ENCODE data around the gene RPRD2.
A peak's percentile ranks its signal among the peaks of the same experiment; 100 is the strongest.
"Not testable (repeated sequence)": the region's sequence is repeated elsewhere in the genome, so short reads cannot be mapped to it uniquely, and the experiment has no call there.

The RPRD2 gene

GRCh38 chr1:150386592-150386991 lies 22.6 kb downstream of the RPRD2 start:
- no peak for DNase-seq
- intact Hi-C loops (cut with DNase I) = no loop called here

GRCh38 chr1:150387200-150387599 lies 23.3 kb downstream of the RPRD2 start:
- intact Hi-C loops (cut with DNase I) = no loop called here
- no peak for DNase-seq

- intact Hi-C loops (cut with DNase I) = no loop called here
- no peak for DNase-seq
Measured at GRCh38 chr1:150388241-150388640, 24.3 kb downstream of the RPRD2 start.

GRCh38 chr1:150389650-150390049 lies 25.7 kb downstream of the RPRD2 start:
- intact Hi-C loops (cut with DNase I) = no loop called here
- DNase-seq = no peak

GRCh38 chr1:150392627-150393026 lies 28.7 kb downstream of the RPRD2 start:
- intact Hi-C loops (cut with DNase I) = no loop called here
- no peak for DNase-seq

GRCh38 chr1:150395115-150395514 lies 31.2 kb downstream of the RPRD2 start:
- DNase-seq; intact Hi-C loops (cut with DNase I): not testable (repeated sequence)

GRCh38 chr1:150397392-150398032 lies 33.6 kb downstream of the RPRD2 start:
- no peak for DNase-seq

GRCh38 chr1:150404465-150404864 lies 40.5 kb downstream of the RPRD2 start:
- intact Hi-C loops (cut with DNase I) = no loop called here
- no peak for DNase-seq

More at GRCh38 chr1:150397392-150398032, 33.6 kb downstream of the RPRD2 start:
- intact Hi-C loops (cut with DNase I) = no loop called here

GRCh38 chr1:150405660-150406059 lies 41.7 kb downstream of the RPRD2 start:
- no peak for DNase-seq
- intact Hi-C loops (cut with DNase I) = no loop called here

- intact Hi-C loops (cut with DNase I) = no loop called here
- DNase-seq = no peak
Measured at GRCh38 chr1:150406483-150406882, 42.5 kb downstream of the RPRD2 start.

GRCh38 chr1:150407330-150407729 lies 43.4 kb downstream of the RPRD2 start:
- DNase-seq = no peak
- intact Hi-C loops (cut with DNase I) = no loop called here

GRCh38 chr1:150408800-150409199 lies 44.9 kb downstream of the RPRD2 start:
- no peak for DNase-seq
- intact Hi-C loops (cut with DNase I) = no loop called here

- intact Hi-C loops (cut with DNase I) = no loop called here
- no peak for DNase-seq
Measured at GRCh38 chr1:150409504-150410362, 45.8 kb downstream of the RPRD2 start.

GRCh38 chr1:150410582-150411101 lies 46.7 kb downstream of the RPRD2 start:
- DNase-seq = peak in 7 of 10 donors; percentile 24 to 87 (median 43)
- intact Hi-C loops (cut with DNase I) = no loop called here

GRCh38 chr1:150414592-150414991 lies 50.6 kb downstream of the RPRD2 start:
- DNase-seq = no peak
- intact Hi-C loops (cut with DNase I) = no loop called here

- no peak for DNase-seq
- intact Hi-C loops (cut with DNase I) = no loop called here
Measured at GRCh38 chr1:150415800-150416199, 51.9 kb downstream of the RPRD2 start.

GRCh38 chr1:150420560-150421265 lies 56.8 kb downstream of the RPRD2 start:
- DNase-seq = peak in 1 of 10 donors; percentile 14

GRCh38 chr1:150422541-150422940 lies 58.6 kb downstream of the RPRD2 start:
- no peak for DNase-seq
- intact Hi-C loops (cut with DNase I) = loop anchor here (10.0 kb wide), 1 partner anchor 58 kb away; the partner anchor contains the start of gene RPRD2

More at GRCh38 chr1:150420560-150421265, 56.8 kb downstream of the RPRD2 start:
- intact Hi-C loops (cut with DNase I) = loop anchor here (10.0 kb wide), 1 partner anchor 56 kb away; the partner anchor contains the start of gene RPRD2

- DNase-seq = no peak
- intact Hi-C loops (cut with DNase I) = loop anchor here (10.0 kb wide), 1 partner anchor 65 kb away; the partner anchor contains the start of gene RPRD2
Measured at GRCh38 chr1:150429805-150430204, 65.9 kb downstream of the RPRD2 start.

- intact Hi-C loops (cut with DNase I) = no loop called here
- no peak for DNase-seq
Measured at GRCh38 chr1:150441121-150441520, 77.2 kb downstream of the RPRD2 start.

GRCh38 chr1:150444232-150444631 lies 80.3 kb downstream of the RPRD2 start:
- DNase-seq = no peak
- intact Hi-C loops (cut with DNase I) = no loop called here

Data from posterior cingulate gyrus (tissue), 11 donors.